Measurements from ENCODE around the gene ZMYND11.

The ZMYND11 gene

GRCh38 chr10:191703-192518 is 56.7 kb downstream of the ZMYND11 start:
- DNase-seq (ENCODE audit: low spot score) = peak; percentile 61

GRCh38 chr10:194281-194680 is 59.0 kb downstream of the ZMYND11 start:
- DNase-seq (ENCODE audit: low spot score) = no peak

GRCh38 chr10:200405-200804 is 65.2 kb downstream of the ZMYND11 start:
- no peak for DNase-seq (ENCODE audit: low spot score)

- DNase-seq (ENCODE audit: low spot score) = no peak
Observed at GRCh38 chr10:201328-201771, 66.1 kb downstream of the ZMYND11 start.

GRCh38 chr10:208616-209015 is 73.4 kb downstream of the ZMYND11 start:
- DNase-seq (ENCODE audit: low spot score) = no peak

GRCh38 chr10:209357-209756 is 74.1 kb downstream of the ZMYND11 start:
- DNase-seq (ENCODE audit: low spot score) = no peak

GRCh38 chr10:210297-210696 is 75.0 kb downstream of the ZMYND11 start:
- no peak for DNase-seq (ENCODE audit: low spot score)

- no peak for DNase-seq (ENCODE audit: low spot score)
Observed at GRCh38 chr10:215444-215843, 80.2 kb downstream of the ZMYND11 start.

GRCh38 chr10:218798-219197 is 83.5 kb downstream of the ZMYND11 start:
- no peak for DNase-seq (ENCODE audit: low spot score)

- no peak for DNase-seq (ENCODE audit: low spot score)
Observed at GRCh38 chr10:219731-220472, 84.6 kb downstream of the ZMYND11 start.

GRCh38 chr10:224571-224970 is 89.3 kb downstream of the ZMYND11 start:
- no peak for DNase-seq (ENCODE audit: low spot score)

GRCh38 chr10:226018-226417 is 90.8 kb downstream of the ZMYND11 start:
- no peak for DNase-seq (ENCODE audit: low spot score)

- no peak for DNase-seq (ENCODE audit: low spot score)
Observed at GRCh38 chr10:227014-227413, 91.8 kb downstream of the ZMYND11 start.

- DNase-seq (ENCODE audit: low spot score) = no peak
Observed at GRCh38 chr10:228366-228765, 93.1 kb downstream of the ZMYND11 start.

- DNase-seq (ENCODE audit: low spot score) = peak; percentile 27
Observed at GRCh38 chr10:230758-231157, 95.5 kb downstream of the ZMYND11 start.

GRCh38 chr10:232061-232460 is 96.8 kb downstream of the ZMYND11 start:
- DNase-seq (ENCODE audit: low spot score) = no peak

- no peak for DNase-seq (ENCODE audit: low spot score)
Observed at GRCh38 chr10:232878-233277, 97.6 kb downstream of the ZMYND11 start.

- no peak for DNase-seq (ENCODE audit: low spot score)
Observed at GRCh38 chr10:234708-235406, 99.6 kb downstream of the ZMYND11 start.

GRCh38 chr10:235915-236314 is 100.7 kb downstream of the ZMYND11 start:
- no peak for DNase-seq (ENCODE audit: low spot score)

- DNase-seq (ENCODE audit: low spot score) = no peak
Observed at GRCh38 chr10:239109-239508, 103.9 kb downstream of the ZMYND11 start.

- no peak for DNase-seq (ENCODE audit: low spot score)
Observed at GRCh38 chr10:241451-241850, 106.2 kb downstream of the ZMYND11 start.

- no peak for DNase-seq (ENCODE audit: low spot score)
Observed at GRCh38 chr10:241966-242643, 106.8 kb downstream of the ZMYND11 start.
